Neural cell (in vitro differentiated cells): Measurements from ENCODE around the gene ATL2.

Experiments
- CTCF ChIP-seq: fragments of 450-650 bp; IDR thresholded peaks from 2 replicates; pipeline ENCODE4 v1.5.1; 2014; ENCODE audit warnings: antibody characterized with exemption, mild to moderate bottlenecking, moderate library complexity; ENCODE audit not compliant: poor library complexity, severe bottlenecking
- EP300 ChIP-seq: fragments of 450-650 bp; conservative IDR thresholded peaks from 2 replicates; pipeline ENCODE4 v1.6.1; 2014; ENCODE audit warnings: antibody characterized with exemption, mild to moderate bottlenecking, moderate library complexity; ENCODE audit not compliant: poor library complexity, severe bottlenecking
- EZH2 ChIP-seq: fragments of 200-600, 300-800 bp; shearing (Covaris generic), sonication (generic); IDR thresholded peaks from 2 replicates; pipeline ENCODE4 v1.6.1; 2014; ENCODE audit warnings: antibody characterized with exemption, low read length, borderline replicate concordance, mild to moderate bottlenecking; ENCODE audit not compliant: insufficient read depth, poor library complexity, severe bottlenecking
- MXI1 ChIP-seq: fragments of 450-650 bp; conservative IDR thresholded peaks from 2 replicates; pipeline ENCODE4 v1.6.1; 2014; ENCODE audit warnings: antibody characterized with exemption, mild to moderate bottlenecking; ENCODE audit not compliant: poor library complexity, severe bottlenecking
- POLR2AphosphoS5 ChIP-seq: IDR thresholded peaks from 2 replicates; pipeline ENCODE4 v1.6.1; 2012
- RAD21 ChIP-seq: fragments of 450-650 bp; conservative IDR thresholded peaks from 2 replicates; pipeline ENCODE4 v1.6.1; 2014; ENCODE audit warnings: antibody characterized with exemption, mild to moderate bottlenecking, moderate library complexity
- REST ChIP-seq: IDR thresholded peaks from 2 replicates; pipeline ENCODE4 v1.6.1; 2012; ENCODE audit warnings: borderline replicate concordance
- SMC3 ChIP-seq: fragments of 450-650 bp; conservative IDR thresholded peaks from 2 replicates; pipeline ENCODE4 v1.6.1; 2014; ENCODE audit warnings: antibody characterized with exemption, mild to moderate bottlenecking, moderate library complexity; ENCODE audit not compliant: poor library complexity
- TAF1 ChIP-seq: IDR thresholded peaks from 2 replicates; pipeline ENCODE4 v1.6.1; 2012; ENCODE audit warnings: low read depth

GRCh38 chr2:38386821-38387220 lies 9.7 kb upstream of the ATL2 start:
- TF ChIP-seq CTCF, result no peak
- TF ChIP-seq EZH2, result no peak
- no peak for TF ChIP-seq TAF1
- no peak for TF ChIP-seq REST
- TF ChIP-seq MXI1, result no peak
- no peak for TF ChIP-seq EP300
- TF ChIP-seq RAD21, result no peak
- no peak for TF ChIP-seq POLR2AphosphoS5
- no peak for TF ChIP-seq SMC3
